IMR-90 (cell line): ENCODE results near the gene RNF38. TPM values are rescaled to one million over a fixed set of nuclear protein-coding genes. Genes with fewer than 3 reads are reported as not detected.
"Not testable (repeated sequence)": the region's sequence is repeated elsewhere in the genome, so short reads cannot be mapped to it uniquely, and the experiment has no call there.

ENCODE experiments used
- ATAC-seq: fragments of 200-7000 bp; cut with Tn5 transposase; 2 replicates; pipeline ENCODE4 v1.9.1; 2020; ENCODE audit warnings: low read depth, mild to moderate bottlenecking, moderate library complexity
- BruUV-seq: library from RNA; stranded (reverse); fragments of 400-500 nt; replicated peaks from 2 replicates; lab custom pipeline; 2021; lab: Mats Ljungman, UMichigan
- CTCF ChIA-PET: fragments of 300-600 bp; formaldehyde crosslinking; extraction: SDS; loops from one replicate; lab custom pipeline; 2021; ENCODE audit warnings: antibody characterized with exemption; lab: Yijun Ruan, JAX
- POLR2A ChIA-PET: fragments of 300-600 bp; sonication (Branson Sonifier 250); formaldehyde crosslinking; loops from one replicate; lab custom pipeline; 2022; ENCODE audit warnings: antibody characterized with exemption; ENCODE audit not compliant: unreplicated experiment; lab: Charles Lee
- DNase-seq: peaks from one replicate; pipeline ENCODE4 v3.0.0; 2013
- H2AFZ ChIP-seq: replicated peaks from 2 replicates; pipeline ENCODE3; 2013; ENCODE audit warnings: low read length, mild to moderate bottlenecking; ENCODE audit not compliant: poor library complexity
- H2AK5ac ChIP-seq: 2 replicates; pipeline ENCODE4 v1.6.1; 2013; ENCODE audit warnings: low read depth, low read length, inconsistent platforms
- H2AK9ac ChIP-seq: replicated peaks from 2 replicates; pipeline ENCODE3; 2013; ENCODE audit warnings: mild to moderate bottlenecking, low read depth, low read length, moderate library complexity; ENCODE audit not compliant: poor library complexity
- H2BK120ac ChIP-seq: 2 replicates; pipeline ENCODE4 v1.6.1; 2013; ENCODE audit warnings: low read depth, low read length, inconsistent platforms
- H2BK15ac ChIP-seq: 3 replicates; pipeline ENCODE4 v1.6.1; 2013; ENCODE audit warnings: low read depth, low read length, inconsistent platforms
- H2BK20ac ChIP-seq: 2 replicates; pipeline ENCODE4 v1.6.1; 2013; ENCODE audit warnings: low read depth, mild to moderate bottlenecking, inconsistent platforms, low read length, moderate library complexity
- H2BK5ac ChIP-seq: 2 replicates; pipeline ENCODE4 v1.6.1; 2013; ENCODE audit warnings: mild to moderate bottlenecking, low read depth, low read length, inconsistent platforms; ENCODE audit not compliant: poor library complexity, severe bottlenecking
- H3K14ac ChIP-seq: replicated peaks from 2 replicates; pipeline ENCODE4 v1.6.1; 2013; ENCODE audit warnings: low read depth, low read length, inconsistent platforms
- H3K18ac ChIP-seq: 2 replicates; pipeline ENCODE4 v1.6.1; 2013; ENCODE audit warnings: low read depth, low read length, control low read depth
- H3K23ac ChIP-seq: 2 replicates; pipeline ENCODE4 v1.6.1; 2013; ENCODE audit warnings: low read depth, low read length, inconsistent platforms
- H3K27ac ChIP-seq: 2 replicates; pipeline ENCODE4 v1.5.1; 2013; ENCODE audit warnings: mild to moderate bottlenecking, control low read depth, low read length; ENCODE audit not compliant: insufficient read depth
- H3K27me3 ChIP-seq: 2 replicates; pipeline ENCODE4 v1.6.1; 2013; ENCODE audit warnings: low read length; ENCODE audit not compliant: control insufficient read depth, insufficient read depth
- H3K36me3 ChIP-seq: 2 replicates; pipeline ENCODE4 v1.6.1; 2013; ENCODE audit warnings: low read length, mixed read lengths; ENCODE audit not compliant: control insufficient read depth, insufficient read depth
- H3K4ac ChIP-seq: 2 replicates; pipeline ENCODE4 v1.6.1; 2013; ENCODE audit warnings: low read depth, low read length, inconsistent platforms
- H3K4me1 ChIP-seq: 2 replicates; pipeline ENCODE4 v1.6.1; 2013; ENCODE audit warnings: low read length, mixed read lengths; ENCODE audit not compliant: control insufficient read depth, insufficient read depth
- H3K4me2 ChIP-seq: 2 replicates; pipeline ENCODE4 v1.6.1; 2013; ENCODE audit warnings: low read depth, mild to moderate bottlenecking, control low read depth, low read length, moderate library complexity
- H3K4me3 ChIP-seq: 2 replicates; pipeline ENCODE4 v1.5.1; 2013; ENCODE audit warnings: low read depth, mild to moderate bottlenecking, control low read depth, low read length, moderate library complexity; ENCODE audit not compliant: insufficient read depth
- H3K56ac ChIP-seq: 2 replicates; pipeline ENCODE4 v1.6.1; 2013; ENCODE audit warnings: low read length, inconsistent platforms; ENCODE audit not compliant: insufficient read depth; ENCODE audit errors: extremely low read depth
- H3K79me1 ChIP-seq, 2 experiments: 2 replicates each; pipeline ENCODE4 v1.6.1; 2013; ENCODE audit warnings: low read length in 2 of 2, inconsistent platforms in 1 of 2, low read depth in 1 of 2
- H3K9ac ChIP-seq: 2 replicates; pipeline ENCODE4 v1.6.1; 2013; ENCODE audit warnings: low read depth, low read length, control low read depth
- H3K9me1 ChIP-seq: 2 replicates; pipeline ENCODE4 v1.6.1; 2013; ENCODE audit warnings: low read length, inconsistent platforms; ENCODE audit not compliant: insufficient read depth
- H3K9me3 ChIP-seq: 2 replicates; pipeline ENCODE4 v1.6.1; 2013; ENCODE audit warnings: low read length; ENCODE audit not compliant: control insufficient read depth, insufficient read depth
- H4K20me1 ChIP-seq: 2 replicates; pipeline ENCODE4 v1.6.1; 2013; ENCODE audit warnings: low read length, inconsistent platforms; ENCODE audit not compliant: insufficient read depth
- H4K5ac ChIP-seq: 2 replicates; pipeline ENCODE4 v1.6.1; 2013; ENCODE audit warnings: mild to moderate bottlenecking, low read depth, low read length, control low read depth
- H4K8ac ChIP-seq, 2 experiments: 2 replicates each; pipeline ENCODE4 v1.6.1; 2013; ENCODE audit warnings: low read depth in 2 of 2, low read length in 2 of 2, control low read depth in 1 of 2, inconsistent platforms in 1 of 2
- H4K91ac ChIP-seq: 2 replicates; pipeline ENCODE4 v1.6.1; 2013; ENCODE audit warnings: low read depth, low read length, inconsistent platforms; ENCODE audit not compliant: insufficient read depth
- WGBS, 2 experiments: methylation state at CpG; one replicate each; pipeline versions ENCODE4 v1.1.5 to v1.1.7; 2013; ENCODE audit warnings: missing lambda C conversion rate in 2 of 2; ENCODE audit not compliant: insufficient read length in 1 of 2; ENCODE audit errors: extremely low coverage in 2 of 2; 5-methylcytosine and 5-hydroxymethylcytosine counted together
- dilution Hi-C: fragments of 300-500 bp; cut with HindIII; formaldehyde crosslinking; loops from one replicate; pipeline ENCODE4 v1.14.3; 2018; ENCODE audit warnings: low sequenced_read_pairs; ENCODE audit not compliant: unreplicated experiment
- in situ Hi-C: fragments of 300-500 bp; cut with MboI; formaldehyde crosslinking; loops from 3 replicates; pipeline ENCODE4 v1.14.3; 2019; ENCODE audit warnings: low sequenced_read_pairs, inconsistent platforms, mixed read lengths
- intact Hi-C: fragments of 100-400 bp; cut with micrococcal nuclease; formaldehyde crosslinking; loops from 2 replicates; pipeline ENCODE4 v1.10.0; 2022
- polyA plus RNA-seq, 3 experiments: library from polyadenylated mRNA; depleted of rRNA; stranded (reverse); fragments of >200 nt; gene quantifications; 2 replicates each; pipeline ENCODE4 v1.2.3, GENCODE V29; 2012; ENCODE audit warnings: low replicate concordance in 1 of 3
- total RNA-seq: library from RNA; depleted of rRNA; stranded (reverse); fragments of >200 nt; gene quantifications from 2 replicates; pipeline ENCODE4 v1.2.3, GENCODE V29; 2012

RNF38 gene
- total and polyA plus RNA-seq, 2 of the 4 experiments (the other 2 are of a cell fraction): 8.8 to 11.2 TPM

DNA sequence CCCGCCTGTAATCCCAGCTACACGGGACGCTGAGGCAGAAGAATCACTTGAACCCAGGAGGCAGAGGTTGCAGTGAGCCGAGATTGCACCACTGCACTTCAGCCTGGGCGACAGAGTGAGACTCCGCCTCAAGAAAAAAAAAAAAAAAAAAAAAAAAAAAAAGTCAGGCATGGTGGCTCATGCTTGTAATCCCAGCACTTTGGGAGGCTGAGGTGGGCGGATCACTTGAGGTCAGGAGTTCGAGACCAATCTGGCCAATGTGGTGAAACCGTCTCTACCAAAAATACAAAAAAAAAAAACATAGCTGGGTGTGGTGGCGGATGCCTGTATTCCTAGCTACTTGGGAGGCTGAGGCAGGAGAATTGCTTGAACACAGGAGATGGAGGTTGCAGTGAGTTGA is 46.6 kb upstream of the RNF38 start:
- H3K4me1 ChIP-seq, intact Hi-C loops, H2AFZ ChIP-seq, H3K9me3 ChIP-seq, H3K27ac ChIP-seq, H4K8ac ChIP-seq, ATAC-seq, H4K91ac ChIP-seq, H3K4me3 ChIP-seq, H2BK5ac ChIP-seq, H2AK9ac ChIP-seq, H3K18ac ChIP-seq, POLR2A ChIA-PET, H3K27me3 ChIP-seq, H2BK20ac ChIP-seq, H3K4ac ChIP-seq, H3K36me3 ChIP-seq, BruUV-seq, dilution Hi-C loops, H2BK15ac ChIP-seq, H3K23ac ChIP-seq, H4K5ac ChIP-seq, H3K4me2 ChIP-seq, DNase-seq, H3K9me1 ChIP-seq, H3K14ac ChIP-seq, H2AK5ac ChIP-seq, H3K56ac ChIP-seq, H3K9ac ChIP-seq, H2BK120ac ChIP-seq: not testable (repeated sequence)
- peaks cover 18 to 52% of the 10 kb centered on the region in 2 experiments; a peak in 3 of 4 replicates for H3K79me1 ChIP-seq
- WGBS, 2 experiments: no CpG with 5 or more reads among the region's 10 CpGs
- CTCF ChIA-PET: interaction anchor here (0.6 to 1.9 kb wide), 2 partner anchors 40 to 103 kb away, joined by 5 to 14 read pairs; no protein-coding TSS in a partner anchor
- in situ Hi-C loops: loop anchor here (5.0 kb wide), 1 partner anchor 39 kb away; no protein-coding TSS in a partner anchor
- H4K20me1 ChIP-seq: peaks cover 20% of the 10 kb centered on the region; the same call in 1 of the 2 replicates
